Measurements from ENCODE around the gene CD70. TPM values are rescaled to one million over a fixed set of nuclear protein-coding genes. Genes with fewer than 3 reads are reported as not detected.

Gene CD70
- total RNA-seq, 3 donors from 2014 or later: 1.0 TPM; not detected in 2

- H3K4me3 ChIP-seq: no peak overlapping the region
- TF ChIP-seq CTCF (IDR thresholded peaks at IDR 0.05): no peak
- intact Hi-C loops (cut with DNase I, micrococcal nuclease): no loop called here
- peak in 2 of 3 donors; percentile 66 to 67 for DNase-seq
- no peaks in the 10 kb centered on the region for H3K36me3 ChIP-seq (ENCODE audit: low read depth)
- H3K4me1 ChIP-seq (ENCODE audit: low read depth): peaks cover 7% of the 10 kb centered on the region
- peak; percentile 12 for ATAC-seq
- no peaks in the 10 kb centered on the region for H3K9me3 ChIP-seq
Measured at GRCh38 chr19:6576869-6577475, 14.0 kb downstream of the CD70 start.

GRCh38 chr19:6573350-6573749 is 17.6 kb downstream of the CD70 start:
- H3K4me3 ChIP-seq: no peak overlapping the region
- no peaks in the 10 kb centered on the region for H3K36me3 ChIP-seq (ENCODE audit: low read depth)
- no peak for DNase-seq
- ATAC-seq: no peak
- peaks cover 7% of the 10 kb centered on the region for H3K4me1 ChIP-seq (ENCODE audit: low read depth)
- no peak for TF ChIP-seq CTCF (IDR thresholded peaks at IDR 0.05)
- no peaks in the 10 kb centered on the region for H3K9me3 ChIP-seq
- intact Hi-C loops (cut with DNase I, micrococcal nuclease): no loop called here

GRCh38 chr19:6572217-6572616 is 18.7 kb downstream of the CD70 start:
- Histone ChIP-seq H3K4me1 (ENCODE audit: low read depth) (peaks cover 4% of the 10 kb centered on the region), H3K9me3 (no peaks in the 10 kb centered on the region), H3K4me3 (no peak overlapping the region), H3K36me3 (ENCODE audit: low read depth) (no peaks in the 10 kb centered on the region)
- intact Hi-C loops (cut with DNase I, micrococcal nuclease): no loop called here
- DNase-seq: peak in 1 of 3 donors; percentile 37
- no peak for TF ChIP-seq CTCF (IDR thresholded peaks at IDR 0.05)
- ATAC-seq: no peak

GRCh38 chr19:6571167-6571566 is 19.8 kb downstream of the CD70 start:
- ATAC-seq (no peak), DNase-seq (no peak)
- Histone ChIP-seq H3K4me1 (ENCODE audit: low read depth) (no peaks in the 10 kb centered on the region), H3K9me3 (no peaks in the 10 kb centered on the region), H3K36me3 (ENCODE audit: low read depth) (no peaks in the 10 kb centered on the region), H3K4me3 (no peak overlapping the region)
- intact Hi-C loops (cut with DNase I, micrococcal nuclease): no loop called here
- TF ChIP-seq CTCF (IDR thresholded peaks at IDR 0.05): no peak

- no peak for DNase-seq
- intact Hi-C loops (cut with DNase I, micrococcal nuclease): no loop called here
- H3K4me1 ChIP-seq (ENCODE audit: low read depth): no peaks in the 10 kb centered on the region
- ATAC-seq: no peak
- no peak overlapping the region for H3K4me3 ChIP-seq
- TF ChIP-seq CTCF (IDR thresholded peaks at IDR 0.05): no peak
- no peaks in the 10 kb centered on the region for H3K36me3 ChIP-seq (ENCODE audit: low read depth)
- H3K9me3 ChIP-seq: no peaks in the 10 kb centered on the region
Measured at GRCh38 chr19:6570764-6571163, 20.2 kb downstream of the CD70 start.

GRCh38 chr19:6568816-6569215 is 22.1 kb downstream of the CD70 start:
- no peaks in the 10 kb centered on the region for H3K36me3 ChIP-seq (ENCODE audit: low read depth)
- TF ChIP-seq CTCF (IDR thresholded peaks at IDR 0.05): no peak
- no peak overlapping the region for H3K4me3 ChIP-seq
- peaks cover 3% of the 10 kb centered on the region for H3K9me3 ChIP-seq
- intact Hi-C loops (cut with DNase I, micrococcal nuclease): no loop called here
- DNase-seq (no peak), ATAC-seq (no peak)
- no peaks in the 10 kb centered on the region for H3K4me1 ChIP-seq (ENCODE audit: low read depth)

Measured in mucosa of descending colon (tissue), 3 donors.